Measurements from ENCODE around the gene FDPS.

The FDPS gene

GRCh38 chr1:155309423-155310021 is 856 bp downstream of the FDPS start (continued):
- TF ChIP-seq, protein P1, sequence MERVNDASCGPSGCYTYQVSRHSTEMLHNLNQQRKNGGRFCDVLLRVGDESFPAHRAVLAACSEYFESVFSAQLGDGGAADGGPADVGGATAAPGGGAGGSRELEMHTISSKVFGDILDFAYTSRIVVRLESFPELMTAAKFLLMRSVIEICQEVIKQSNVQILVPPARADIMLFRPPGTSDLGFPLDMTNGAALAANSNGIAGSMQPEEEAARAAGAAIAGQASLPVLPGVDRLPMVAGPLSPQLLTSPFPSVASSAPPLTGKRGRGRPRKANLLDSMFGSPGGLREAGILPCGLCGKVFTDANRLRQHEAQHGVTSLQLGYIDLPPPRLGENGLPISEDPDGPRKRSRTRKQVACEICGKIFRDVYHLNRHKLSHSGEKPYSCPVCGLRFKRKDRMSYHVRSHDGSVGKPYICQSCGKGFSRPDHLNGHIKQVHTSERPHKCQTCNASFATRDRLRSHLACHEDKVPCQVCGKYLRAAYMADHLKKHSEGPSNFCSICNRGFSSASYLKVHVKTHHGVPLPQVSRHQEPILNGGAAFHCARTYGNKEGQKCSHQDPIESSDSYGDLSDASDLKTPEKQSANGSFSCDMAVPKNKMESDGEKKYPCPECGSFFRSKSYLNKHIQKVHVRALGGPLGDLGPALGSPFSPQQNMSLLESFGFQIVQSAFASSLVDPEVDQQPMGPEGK (tag by site-specific recombination; IDR thresholded peaks at IDR 0.05), result peak; percentile 49
- TF ChIP-seq ZFHX2 (tag by site-specific recombination; conservative IDR thresholded peaks at IDR 0.05), result 0 out of 2 replicates have a peak, but pooled peaks have one; percentile 16
- TF ChIP-seq ZNF138 (tag by site-specific recombination; IDR thresholded peaks at IDR 0.05; ENCODE audit: borderline replicate concordance), result no peak
- peak; percentile 99 for TF ChIP-seq ZIC2 (tag by site-specific recombination; IDR thresholded peaks at IDR 0.05)
- TF ChIP-seq ZNF423 (tag by site-specific recombination; IDR thresholded peaks at IDR 0.05), result peak; percentile 65
- TF ChIP-seq ZNF76 (tag by site-specific recombination; IDR thresholded peaks at IDR 0.05; ENCODE audit: borderline replicate concordance, low read depth), result peak; percentile 32; the same call in 1 of the 2 replicates
- peak; percentile 60 for TF ChIP-seq YY2 (tag by site-specific recombination; IDR thresholded peaks at IDR 0.05)
- TF ChIP-seq SP2 (tag by site-specific recombination; IDR thresholded peaks at IDR 0.05), result peak; percentile 29; the same call in 1 of the 2 replicates
- TF ChIP-seq HOXD13 (CRISPR knock-in tag; IDR thresholded peaks at IDR 0.05; ENCODE audit: borderline replicate concordance), result no peak
- TF ChIP-seq ZNF677 (tag by site-specific recombination; IDR thresholded peaks at IDR 0.05), result no peak
- TF ChIP-seq YY1 (tag by site-specific recombination; IDR thresholded peaks at IDR 0.05), result 0 out of 2 replicates have a peak, but pooled peaks have one; percentile 34
- TF ChIP-seq GLIS2 (tag by site-specific recombination; IDR thresholded peaks at IDR 0.05), result peak; percentile 75
- peak; percentile 5; the same call in 1 of the 2 replicates for TF ChIP-seq KLF9 (tag by site-specific recombination; IDR thresholded peaks at IDR 0.05; ENCODE audit: low read depth)

DNA sequence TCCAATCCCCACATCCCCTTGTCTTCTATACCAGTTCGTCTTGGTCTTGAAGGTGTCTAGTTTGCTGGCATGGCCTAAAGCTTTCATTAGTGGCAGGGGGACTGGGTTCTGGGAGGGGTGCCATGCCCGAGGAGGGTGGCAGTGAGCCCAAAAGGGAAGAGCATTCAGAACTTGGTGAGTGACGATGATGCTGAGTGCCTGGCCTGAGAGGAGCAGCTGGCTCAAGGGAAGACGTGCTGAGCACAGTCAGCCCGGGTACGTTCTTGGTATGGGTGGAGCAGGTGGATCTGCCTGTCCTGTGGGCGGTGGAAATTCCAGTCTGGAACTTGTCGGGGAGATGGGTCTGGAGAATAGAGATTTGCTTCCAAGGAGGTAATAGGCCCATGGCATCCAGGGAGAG is 4.6 kb downstream of the FDPS start:
- ChIA-PET CTCF (interaction anchor here (0.7 kb wide), 1 partner anchor 36 kb away, joined by 3 read pairs; no protein-coding TSS in a partner anchor), POLR2A (interaction anchor here (0.9 to 1.2 kb wide), 2 partner anchors 8 to 10 kb away, joined by 3 read pairs; no protein-coding TSS in a partner anchor)
- H3K27ac ChIP-seq (ENCODE audit: extremely low read depth, low read depth, low read length), result no peak overlapping the region
- peaks cover 5% of the 10 kb centered on the region; the same call in 1 of the 2 replicates for H3K4me1 ChIP-seq (ENCODE audit: control insufficient read depth, insufficient read depth, low read length)
- no peaks in the 10 kb centered on the region for H3K9me3 ChIP-seq (ENCODE audit: control insufficient read depth, insufficient read depth, low read depth, low read length)
- H3K4me3 ChIP-seq (ENCODE audit: low read depth, low read length), result no peak overlapping the region
- H3K36me3 ChIP-seq (ENCODE audit: control insufficient read depth in 2 of 2, insufficient read depth in 1 of 2, low read length in 2 of 2), result peaks cover 47 to 70% of the 10 kb centered on the region in 2 experiments
- TF ChIP-seq ZIC2 (tag by site-specific recombination; IDR thresholded peaks at IDR 0.05), result no peak
- no peak for TF ChIP-seq ZNF398 (tag by site-specific recombination; IDR thresholded peaks at IDR 0.05)
- TF ChIP-seq ZNF292 (tag by site-specific recombination; IDR thresholded peaks at IDR 0.05; ENCODE audit: borderline replicate concordance, low read depth), result no peak
- TF ChIP-seq ZNF311 (tag by site-specific recombination; IDR thresholded peaks at IDR 0.05; ENCODE audit: borderline replicate concordance), result no peak
- TF ChIP-seq ZNF747 (tag by site-specific recombination; IDR thresholded peaks at IDR 0.05), result no peak
- TF ChIP-seq ZNF24 (tag by site-specific recombination; IDR thresholded peaks at IDR 0.05), result no peak
- TF ChIP-seq MEIS1 (CRISPR knock-in tag; IDR thresholded peaks at IDR 0.05; ENCODE audit: borderline replicate concordance), result no peak
- no peak for TF ChIP-seq ZNF629 (tag by site-specific recombination; IDR thresholded peaks at IDR 0.05)
- TF ChIP-seq GLI4 (tag by site-specific recombination; IDR thresholded peaks at IDR 0.05), result no peak
- TF ChIP-seq ZNF26 (tag by site-specific recombination; IDR thresholded peaks at IDR 0.05), result no peak
- no peak for TF ChIP-seq ZNF223 (tag by site-specific recombination; IDR thresholded peaks at IDR 0.05)
- TF ChIP-seq TSHZ1 (tag by site-specific recombination; IDR thresholded peaks at IDR 0.05; ENCODE audit: borderline replicate concordance), result no peak
- no peak for TF ChIP-seq ZNF571 (tag by site-specific recombination; IDR thresholded peaks at IDR 0.05)
- TF ChIP-seq ZNF132 (tag by site-specific recombination; IDR thresholded peaks at IDR 0.05; ENCODE audit: borderline replicate concordance), result no peak
- no peak for TF ChIP-seq FEZF1 (tag by site-specific recombination; IDR thresholded peaks at IDR 0.05)
- no peak for TF ChIP-seq ZNF335 (tag by site-specific recombination; conservative IDR thresholded peaks at IDR 0.05)

Data from HEK293 (cell line).